ENCODE data around the gene GUCA1C. TPM values are rescaled to one million over a fixed set of nuclear protein-coding genes. Genes with fewer than 3 reads are reported as not detected.

The GUCA1C gene
- total RNA-seq, 1 experiment from 2014 or later = not detected

- Histone ChIP-seq H3K27ac (ENCODE audit: low read length) (no peak overlapping the region), H4K20me1 (ENCODE audit: low read length) (no peaks in the 10 kb centered on the region), H3K4me2 (ENCODE audit: low read length) (no peak overlapping the region), H3K9me3 (ENCODE audit: low read length) (no peaks in the 10 kb centered on the region), H3F3A (ENCODE audit: low read length, unreplicated experiment) (no peaks in the 10 kb centered on the region), H3K79me2 (ENCODE audit: low read length) (no peaks in the 10 kb centered on the region), H3K36me3 (ENCODE audit: low read depth, low read length) (no peaks in the 10 kb centered on the region), H3K4me1 (ENCODE audit: insufficient read depth, low read length) (no peaks in the 10 kb centered on the region), H2AFZ (ENCODE audit: low read length) (no peak overlapping the region), H3K27me3 (ENCODE audit: low read length) (peaks cover 45% of the 10 kb centered on the region), H3K4me3 (ENCODE audit: low read length) (no peak overlapping the region), H3K9ac (ENCODE audit: low read length) (no peak overlapping the region), H3K9me2 (replicated peaks; ENCODE audit: low read length) (no peaks in the 10 kb centered on the region)
- POLR2A ChIA-PET (ENCODE audit: unreplicated experiment) = no interaction called here
- no peak for DNase-seq
- BruUV-seq (replicated peaks) = no TSS peak
- no peak for ATAC-seq
- TF ChIP-seq CTCF (conservative IDR thresholded peaks at IDR 0.05; ENCODE audit: low read depth, low read length) (no peak), EZH2phosphoT487 (IDR thresholded peaks at IDR 0.05; ENCODE audit: borderline replicate concordance, low read length) (no peak), EZH2 (IDR thresholded peaks at IDR 0.05; ENCODE audit: low read length, unreplicated experiment) (no peak)
- CTCF ChIA-PET = interaction anchor here (0.6 kb wide), 1 partner anchor 25 kb away, joined by 3 read pairs; no protein-coding TSS in a partner anchor
- intact Hi-C loops (cut with micrococcal nuclease) = no loop called here
Observed at GRCh38 chr3:108940166-108940565, 13.5 kb downstream of the GUCA1C start.

GRCh38 chr3:108936924-108937689 lies 16.6 kb downstream of the GUCA1C start:
- DNase-seq (no peak), ATAC-seq (no peak)
- ChIA-PET CTCF (no interaction called here), POLR2A (ENCODE audit: unreplicated experiment) (no interaction called here)
- no peaks in the 10 kb centered on the region for H4K20me1 ChIP-seq (ENCODE audit: low read length)
- H3K9me2 ChIP-seq (replicated peaks; ENCODE audit: low read length) = no peaks in the 10 kb centered on the region
- H3F3A ChIP-seq (ENCODE audit: low read length, unreplicated experiment) = no peaks in the 10 kb centered on the region
- no peaks in the 10 kb centered on the region for H3K4me1 ChIP-seq (ENCODE audit: insufficient read depth, low read length)
- no peaks in the 10 kb centered on the region for H3K79me2 ChIP-seq (ENCODE audit: low read length)
- TF ChIP-seq CTCF (conservative IDR thresholded peaks at IDR 0.05; ENCODE audit: low read depth, low read length) (no peak), EZH2 (IDR thresholded peaks at IDR 0.05; ENCODE audit: low read length, unreplicated experiment) (no peak), EZH2phosphoT487 (IDR thresholded peaks at IDR 0.05; ENCODE audit: borderline replicate concordance, low read length) (no peak)
- H3K27ac ChIP-seq (ENCODE audit: low read length) = no peak overlapping the region
- H3K36me3 ChIP-seq (ENCODE audit: low read depth, low read length) = no peaks in the 10 kb centered on the region
- no peak overlapping the region for H3K4me3 ChIP-seq (ENCODE audit: low read length)
- H3K4me2 ChIP-seq (ENCODE audit: low read length) = no peak overlapping the region
- no TSS peak for BruUV-seq (replicated peaks)
- peaks cover 35% of the 10 kb centered on the region for H3K27me3 ChIP-seq (ENCODE audit: low read length)
- intact Hi-C loops (cut with micrococcal nuclease) = no loop called here
- H2AFZ ChIP-seq (ENCODE audit: low read length) = no peak overlapping the region
- no peak overlapping the region for H3K9ac ChIP-seq (ENCODE audit: low read length)
- no peaks in the 10 kb centered on the region for H3K9me3 ChIP-seq (ENCODE audit: low read length)

- H4K20me1 ChIP-seq (ENCODE audit: low read length) = no peaks in the 10 kb centered on the region
- no peak overlapping the region for H3K4me2 ChIP-seq (ENCODE audit: low read length)
- no peaks in the 10 kb centered on the region for H3K9me3 ChIP-seq (ENCODE audit: low read length)
- no peak for DNase-seq
- ChIA-PET POLR2A (ENCODE audit: unreplicated experiment) (no interaction called here), CTCF (no interaction called here)
- H3K79me2 ChIP-seq (ENCODE audit: low read length) = no peaks in the 10 kb centered on the region
- no peak overlapping the region for H3K27ac ChIP-seq (ENCODE audit: low read length)
- H3K4me1 ChIP-seq (ENCODE audit: insufficient read depth, low read length) = no peaks in the 10 kb centered on the region
- peaks cover 42% of the 10 kb centered on the region for H3K27me3 ChIP-seq (ENCODE audit: low read length)
- H2AFZ ChIP-seq (ENCODE audit: low read length) = no peak overlapping the region
- no TSS peak for BruUV-seq (replicated peaks)
- no peaks in the 10 kb centered on the region for H3K36me3 ChIP-seq (ENCODE audit: low read depth, low read length)
- no peak for TF ChIP-seq EZH2 (IDR thresholded peaks at IDR 0.05; ENCODE audit: low read length, unreplicated experiment)
- TF ChIP-seq EZH2phosphoT487 (IDR thresholded peaks at IDR 0.05; ENCODE audit: borderline replicate concordance, low read length) = no peak
- no peak for TF ChIP-seq CTCF (conservative IDR thresholded peaks at IDR 0.05; ENCODE audit: low read depth, low read length)
- intact Hi-C loops (cut with micrococcal nuclease) = no loop called here
- H3K9ac ChIP-seq (ENCODE audit: low read length) = no peak overlapping the region
- no peak for ATAC-seq
- H3K9me2 ChIP-seq (replicated peaks; ENCODE audit: low read length) = no peaks in the 10 kb centered on the region
- H3K4me3 ChIP-seq (ENCODE audit: low read length) = no peak overlapping the region
- H3F3A ChIP-seq (ENCODE audit: low read length, unreplicated experiment) = no peaks in the 10 kb centered on the region
Observed at GRCh38 chr3:108931035-108931434, 22.6 kb downstream of the GUCA1C start.

Measured in PC-3 (cell line).